Breast epithelium (tissue), 4 donors: ENCODE measurements around the gene HOXD9. TPM values are rescaled to one million over a fixed set of nuclear protein-coding genes. Genes with fewer than 3 reads are reported as not detected.
A peak's percentile ranks its signal among the peaks of the same experiment; 100 is the strongest.

Experiments
- DNase-seq, 2 donors: peaks; one replicate each; pipeline ENCODE4 v3.0.0-alpha.2; 2019; ENCODE audit warnings: low spot score in 2 of 2
- H3K27ac ChIP-seq, 2 donors: fragments of 200-600 bp; sonication (generic) in 1 of 2; one replicate each; pipeline ENCODE4 v1.5.1; 2016 to 2019; ENCODE audit warnings: mild to moderate bottlenecking in 1 of 2
- H3K27me3 ChIP-seq, 2 donors: fragments of 200-600 bp; sonication (generic) in 1 of 2; one replicate each; pipeline versions ENCODE4 v1.5.1 to v1.6.0; 2017 to 2019; ENCODE audit warnings: control low read depth in 1 of 2, mild to moderate bottlenecking in 1 of 2
- H3K36me3 ChIP-seq: fragments of 200-600 bp; one replicate; pipeline ENCODE4 v1.5.1; 2019
- H3K4me1 ChIP-seq, 2 donors: fragments of 200-600 bp; sonication (generic); one replicate each; pipeline ENCODE4 v1.5.1; 2016 to 2019; ENCODE audit warnings: control low read depth in 1 of 2
- H3K4me3 ChIP-seq, 3 donors: fragments of 200-600 bp; sonication (generic); 1 replicate in 2 of 3; 2 replicates in 1 of 3; pipeline ENCODE4 v1.5.1; 2016 to 2019; ENCODE audit warnings: mild to moderate bottlenecking in 3 of 3, moderate library complexity in 2 of 3
- H3K9me3 ChIP-seq, 2 donors: fragments of 200-600 bp; sonication (generic) in 1 of 2; one replicate each; pipeline ENCODE4 v1.5.1; 2016 to 2019; ENCODE audit warnings: control low read depth in 1 of 2
- CTCF ChIP-seq, 3 donors: fragments of 450-650 bp; IDR thresholded peaks; one replicate each; pipeline ENCODE4 v1.5.1; 2016 to 2017; ENCODE audit warnings: antibody characterized with exemption in 3 of 3, mild to moderate bottlenecking in 3 of 3, moderate library complexity in 3 of 3
- POLR2A ChIP-seq: fragments of 450-650 bp; IDR thresholded peaks from one replicate; pipeline ENCODE4 v1.6.1; 2016; ENCODE audit warnings: antibody characterized with exemption, mild to moderate bottlenecking, moderate library complexity
- POLR2AphosphoS5 ChIP-seq, 3 donors: sonication (generic); formaldehyde crosslinking; IDR thresholded peaks; one replicate each; pipeline ENCODE4 v1.6.1; 2017; ENCODE audit warnings: antibody characterized with exemption in 3 of 3
- intact Hi-C: fragments of 100-400 bp; cut with DNase I; formaldehyde crosslinking; loops from one replicate; pipeline ENCODE4 v1.15.1; 2023; ENCODE audit warnings: low total_unique reads
- total RNA-seq, 3 donors: library from RNA; depleted of rRNA; stranded (reverse); fragments of >200 nt; gene quantifications; one replicate each; pipeline ENCODE4 v1.1.0, GENCODE V29; 2016

Gene HOXD9
- total RNA-seq, 3 donors from 2014 or later, result 2.4 to 17.0 (median 2.8) TPM

- Histone ChIP-seq H3K36me3 (no peaks in the 10 kb centered on the region), H3K9me3 (peaks cover 0 to 9% of the 10 kb centered on the region in 2 donors), H3K27me3 (peaks cover 6 to 100% of the 10 kb centered on the region in 2 donors), H3K4me3 (peak overlapping the region in 1 of 3 donors; percentile 55), H3K27ac (no peak overlapping the region), H3K4me1 (no peaks in the 10 kb centered on the region)
- DNase-seq, result no peak
- intact Hi-C loops, result loop anchor here (10.0 kb wide), 1 partner anchor 403 kb away; no protein-coding TSS in a partner anchor
- TF ChIP-seq POLR2AphosphoS5 (IDR thresholded peaks at IDR 0.05) (no peak), CTCF (IDR thresholded peaks at IDR 0.05) (no peak), POLR2A (no peak)
Observed at GRCh38 chr2:176087330-176088047, 35.0 kb upstream of the HOXD9 start.

GRCh38 chr2:176088048-176088936 lies 34.2 kb upstream of the HOXD9 start:
- no peaks in the 10 kb centered on the region for H3K36me3 ChIP-seq
- H3K27me3 ChIP-seq, result peaks cover 12 to 100% of the 10 kb centered on the region in 2 donors
- intact Hi-C loops, result loop anchor here (10.0 kb wide), 1 partner anchor 403 kb away; no protein-coding TSS in a partner anchor
- no peak for DNase-seq
- H3K4me1 ChIP-seq, result peaks cover 4% of the 10 kb centered on the region in 2 donors
- H3K4me3 ChIP-seq, result peak overlapping the region in 2 of 3 donors; percentile 27 to 55
- H3K27ac ChIP-seq, result no peak overlapping the region
- TF ChIP-seq CTCF (IDR thresholded peaks at IDR 0.05) (peak in 2 of 3 donors; percentile 58 to 67), POLR2AphosphoS5 (IDR thresholded peaks at IDR 0.05) (no peak)
- peaks cover 0 to 9% of the 10 kb centered on the region in 2 donors for H3K9me3 ChIP-seq

GRCh38 chr2:176088937-176089842 lies 33.3 kb upstream of the HOXD9 start:
- no peak overlapping the region for H3K4me3 ChIP-seq
- no peaks in the 10 kb centered on the region for H3K36me3 ChIP-seq
- DNase-seq, result no peak
- peaks cover 16 to 99% of the 10 kb centered on the region in 2 donors for H3K27me3 ChIP-seq
- H3K9me3 ChIP-seq, result no peaks in the 10 kb centered on the region
- no peak overlapping the region for H3K27ac ChIP-seq
- peaks cover 5% of the 10 kb centered on the region in 2 donors for H3K4me1 ChIP-seq
- TF ChIP-seq POLR2A, result no peak
- no peak for TF ChIP-seq CTCF (IDR thresholded peaks at IDR 0.05)
- TF ChIP-seq POLR2AphosphoS5 (IDR thresholded peaks at IDR 0.05), result no peak
- intact Hi-C loops, result loop anchor here (10.0 kb wide), 1 partner anchor 404 kb away; no protein-coding TSS in a partner anchor

- no peaks in the 10 kb centered on the region for H3K9me3 ChIP-seq
- H3K36me3 ChIP-seq, result no peaks in the 10 kb centered on the region
- intact Hi-C loops, result loop anchor here (10.0 kb wide), 1 partner anchor 405 kb away; no protein-coding TSS in a partner anchor
- H3K4me1 ChIP-seq, result peaks cover 5% of the 10 kb centered on the region in 2 donors
- H3K4me3 ChIP-seq, result no peak overlapping the region
- H3K27ac ChIP-seq, result no peak overlapping the region
- TF ChIP-seq POLR2A, result no peak
- no peak for TF ChIP-seq POLR2AphosphoS5 (IDR thresholded peaks at IDR 0.05)
- TF ChIP-seq CTCF (IDR thresholded peaks at IDR 0.05), result no peak
- no peak for DNase-seq
- H3K27me3 ChIP-seq, result peaks cover 16 to 99% of the 10 kb centered on the region in 2 donors
Observed at GRCh38 chr2:176089843-176090395, 32.6 kb upstream of the HOXD9 start.
